Heart right ventricle (tissue), 16 donors: Measurements from ENCODE around the gene KBTBD6. TPM values are rescaled to one million over a fixed set of nuclear protein-coding genes. Genes with fewer than 3 reads are reported as not detected.

ENCODE experiments used
- ATAC-seq, 8 donors: fragments of 200-7000 bp; cut with Tn5 transposase; one replicate each; pipeline ENCODE4 v1.9.1; 2020; ENCODE audit warnings: mild to moderate bottlenecking in 8 of 8, moderate library complexity in 8 of 8, moderate number of reproducible peaks in 1 of 8
- DNase-seq, 2 donors: peaks; one replicate each; pipeline ENCODE4 v3.0.0-alpha.2; 2020
- H3K27ac ChIP-seq, 10 donors: fragments of 200-600 bp; sonication (generic) in 2 of 10; one replicate each; pipeline versions ENCODE4 v1.5.0 to v1.8.0; 2020 to 2022; ENCODE audit warnings: mild to moderate bottlenecking in 3 of 10
- H3K27me3 ChIP-seq, 7 donors: fragments of 200-600 bp; one replicate each; pipeline ENCODE4 v1.8.0; 2021 to 2022; ENCODE audit warnings: mild to moderate bottlenecking in 2 of 7
- H3K36me3 ChIP-seq, 9 donors: fragments of 200-600 bp; sonication (generic) in 1 of 9; one replicate each; pipeline versions ENCODE4 v1.5.0 to v1.8.0; 2020 to 2022; ENCODE audit warnings: mild to moderate bottlenecking in 2 of 9
- H3K4me1 ChIP-seq, 9 donors: fragments of 200-600 bp; sonication (generic) in 1 of 9; one replicate each; pipeline versions ENCODE4 v1.5.0 to v1.8.0; 2020 to 2022; ENCODE audit warnings: mild to moderate bottlenecking in 4 of 9
- H3K4me3 ChIP-seq, 10 donors: fragments of 200-600 bp; sonication (generic) in 2 of 10; one replicate each; pipeline versions ENCODE4 v1.5.0 to v1.8.0; 2020 to 2022; ENCODE audit warnings: mild to moderate bottlenecking in 7 of 10, moderate library complexity in 2 of 10
- H3K9me3 ChIP-seq, 11 donors: fragments of 200-600 bp in 10 of 11; sonication (generic) in 2 of 11; one replicate each; pipeline versions ENCODE4 v1.5.0 to v1.8.0; 2013 to 2022; ENCODE audit warnings: mild to moderate bottlenecking in 2 of 11, control low read depth in 1 of 11, moderate library complexity in 1 of 11
- WGBS, 2 donors: extraction: QIAGEN DNeasy Blood & Tissue Kit; methylation state at CpG; one replicate each; pipeline ENCODE4 v1.1.7; 2013; ENCODE audit warnings: inconsistent platforms in 1 of 2; 5-methylcytosine and 5-hydroxymethylcytosine counted together
- intact Hi-C, 10 donors: fragments of 100-400 bp; cut with DNase I; formaldehyde crosslinking; loops; one replicate each; pipeline versions ENCODE4 v1.11.1 to v1.14.2; 2022
- polyA plus RNA-seq, 2 donors: library from polyadenylated mRNA; stranded (reverse); fragments of 200-250 nt; gene quantifications; one replicate each; pipeline ENCODE4 v1.2.3, GENCODE V29; 2013
- total RNA-seq, 10 donors: library from RNA; stranded (reverse); fragmentation: NEBNext Ultra II Directional in 3 of 10; extraction: Animal tissue kit (Norgen Biotek cat#: 25700) in 3 of 10; gene quantifications; one replicate each; pipeline versions ENCODE4 v1.2.1 to v1.2.4, GENCODE V29; 2021 to 2023
- TF ChIP-seq, protein P1 (sequence below), 9 donors: fragments of 200-600 bp; sonication (generic) in 2 of 9; IDR thresholded peaks; one replicate each; pipeline versions ENCODE4 v1.5.0 to v1.8.0; 2021 to 2022; ENCODE audit warnings: antibody characterized with exemption in 9 of 9, mild to moderate bottlenecking in 5 of 9, moderate library complexity in 1 of 9
- donor health status: Arrhythmogenic right ventricular cardiomyopathy.
- donor health status: ischemic (EF 13 %, LVEDD 7.1; RV severe dilation, severe dysfunction).
- donor health status: healthy with polysubstance abuse.
- donor health status: DM: no; HTN: yes; CAD: no.
- donor health status: DM: no; HTN: no; CAD: no.
- donor health status: ischemic (EF 25% LVEDD 6.9; RV normal size, moderate dysfunction).
- donor health status: ischemic (EF 25% LVEDD 5.7; RV mildly dilated, moderate dysfunction).
- donor health status: healthy.
- donor health status: DM: yes; HTN: yes; CAD: no.
- donor health status: Ischemic cardiomyopathy.
- donor health status: ischemic (EF 35%, LVEDD 5.7; RV mildly dilated, moderate dysfunction).
- donor health status: nonischemic (EF 11% LVEDD 7.7; RV severe dilation, severe dysfunction).
- donor health status: DM: yes; HTN: yes; CAD: no.
- donor health status: PGD.
- donor health status: ischemic (EF 29% LVEDD 5.4; RV normal size, mild dysfunction).
- donor health status: nonischemic (EF 23%, LVEDD 6.1; RV moderate dilation, normal function).

KBTBD6 gene
- total and polyA plus RNA-seq, 12 donors: 1.9 to 10.6 (median 6.7) TPM

DNA sequence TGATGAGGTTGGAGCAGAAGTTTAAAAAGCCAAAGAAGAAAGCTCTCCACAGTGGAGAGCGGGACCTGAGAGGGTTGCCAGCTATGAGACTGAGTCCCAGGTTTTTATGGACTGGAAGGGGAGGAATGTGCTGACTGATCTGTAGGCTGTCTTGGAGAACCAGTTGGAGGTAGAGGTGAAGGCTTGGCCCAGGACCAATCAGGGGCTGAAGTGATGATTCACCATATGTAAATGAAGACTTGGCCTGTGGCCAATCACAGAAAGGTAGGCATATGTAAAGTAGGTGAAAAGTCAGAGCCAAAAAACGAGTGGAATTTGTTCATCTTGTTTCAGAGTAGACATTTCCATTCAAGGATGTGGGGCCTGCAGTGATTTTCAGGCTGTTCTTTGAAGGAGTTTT, 17.5 kb upstream of the KBTBD6 start:
- H3K27ac ChIP-seq: no peak overlapping the region
- intact Hi-C loops: no loop called here
- peaks cover 0 to 17% (median 0%) of the 10 kb centered on the region in 9 donors for H3K36me3 ChIP-seq
- 79 to 83% methylated on average over 2 of the region's 2 CpGs for WGBS, 2 donors
- H3K27me3 ChIP-seq: no peaks in the 10 kb centered on the region
- no peak overlapping the region for H3K4me3 ChIP-seq
- H3K4me1 ChIP-seq: no peaks in the 10 kb centered on the region
- H3K9me3 ChIP-seq: peaks cover 0 to 63% (median 33%) of the 10 kb centered on the region in 11 donors
- TF ChIP-seq, protein P1, sequence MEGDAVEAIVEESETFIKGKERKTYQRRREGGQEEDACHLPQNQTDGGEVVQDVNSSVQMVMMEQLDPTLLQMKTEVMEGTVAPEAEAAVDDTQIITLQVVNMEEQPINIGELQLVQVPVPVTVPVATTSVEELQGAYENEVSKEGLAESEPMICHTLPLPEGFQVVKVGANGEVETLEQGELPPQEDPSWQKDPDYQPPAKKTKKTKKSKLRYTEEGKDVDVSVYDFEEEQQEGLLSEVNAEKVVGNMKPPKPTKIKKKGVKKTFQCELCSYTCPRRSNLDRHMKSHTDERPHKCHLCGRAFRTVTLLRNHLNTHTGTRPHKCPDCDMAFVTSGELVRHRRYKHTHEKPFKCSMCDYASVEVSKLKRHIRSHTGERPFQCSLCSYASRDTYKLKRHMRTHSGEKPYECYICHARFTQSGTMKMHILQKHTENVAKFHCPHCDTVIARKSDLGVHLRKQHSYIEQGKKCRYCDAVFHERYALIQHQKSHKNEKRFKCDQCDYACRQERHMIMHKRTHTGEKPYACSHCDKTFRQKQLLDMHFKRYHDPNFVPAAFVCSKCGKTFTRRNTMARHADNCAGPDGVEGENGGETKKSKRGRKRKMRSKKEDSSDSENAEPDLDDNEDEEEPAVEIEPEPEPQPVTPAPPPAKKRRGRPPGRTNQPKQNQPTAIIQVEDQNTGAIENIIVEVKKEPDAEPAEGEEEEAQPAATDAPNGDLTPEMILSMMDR (IDR thresholded peaks at IDR 0.05): no peak
- DNase-seq: no peak
- ATAC-seq: no peak

- 73 to 78% methylated on average over 3 of the region's 3 CpGs for WGBS, 2 donors
- intact Hi-C loops: no loop called here
- DNase-seq (no peak), ATAC-seq (no peak)
- H3K27ac ChIP-seq: no peak overlapping the region
- H3K36me3 ChIP-seq: peaks cover 0 to 17% (median 0%) of the 10 kb centered on the region in 9 donors
- no peaks in the 10 kb centered on the region for H3K27me3 ChIP-seq
- TF ChIP-seq, protein P1 (IDR thresholded peaks at IDR 0.05): no peak
- no peaks in the 10 kb centered on the region for H3K4me1 ChIP-seq
- H3K4me3 ChIP-seq: no peak overlapping the region
- H3K9me3 ChIP-seq: peaks cover 0 to 63% (median 33%) of the 10 kb centered on the region in 11 donors
Measured at GRCh38 chr13:41148419-41149283, 16.0 kb upstream of the KBTBD6 start.

GRCh38 chr13:41145136-41145908, 12.7 kb upstream of the KBTBD6 start:
- no peaks in the 10 kb centered on the region for H3K4me1 ChIP-seq
- DNase-seq (no peak), ATAC-seq (no peak)
- H3K36me3 ChIP-seq: peaks cover 0 to 14% (median 0%) of the 10 kb centered on the region in 9 donors
- WGBS, 2 donors: 71 to 76% methylated on average over 4 of the region's 4 CpGs
- no peak overlapping the region for H3K4me3 ChIP-seq
- TF ChIP-seq, protein P1 (IDR thresholded peaks at IDR 0.05): no peak
- intact Hi-C loops: no loop called here
- H3K9me3 ChIP-seq: peaks cover 0 to 40% (median 23%) of the 10 kb centered on the region in 11 donors
- no peak overlapping the region for H3K27ac ChIP-seq
- H3K27me3 ChIP-seq: no peaks in the 10 kb centered on the region

GRCh38 chr13:41144576-41144975, 12.0 kb upstream of the KBTBD6 start:
- TF ChIP-seq, protein P1 (IDR thresholded peaks at IDR 0.05): no peak
- H3K4me1 ChIP-seq: no peaks in the 10 kb centered on the region
- ATAC-seq: no peak
- DNase-seq: no peak
- H3K9me3 ChIP-seq: peaks cover 0 to 33% (median 19%) of the 10 kb centered on the region in 11 donors
- peaks cover 0 to 9% (median 0%) of the 10 kb centered on the region in 9 donors for H3K36me3 ChIP-seq
- intact Hi-C loops: no loop called here
- WGBS, 2 donors: 65 to 81% methylated on average over 2 of the region's 2 CpGs
- H3K27ac ChIP-seq: no peak overlapping the region
- H3K27me3 ChIP-seq: no peaks in the 10 kb centered on the region
- no peak overlapping the region for H3K4me3 ChIP-seq
